ENCODE results near the gene IRAK2.

DNA sequence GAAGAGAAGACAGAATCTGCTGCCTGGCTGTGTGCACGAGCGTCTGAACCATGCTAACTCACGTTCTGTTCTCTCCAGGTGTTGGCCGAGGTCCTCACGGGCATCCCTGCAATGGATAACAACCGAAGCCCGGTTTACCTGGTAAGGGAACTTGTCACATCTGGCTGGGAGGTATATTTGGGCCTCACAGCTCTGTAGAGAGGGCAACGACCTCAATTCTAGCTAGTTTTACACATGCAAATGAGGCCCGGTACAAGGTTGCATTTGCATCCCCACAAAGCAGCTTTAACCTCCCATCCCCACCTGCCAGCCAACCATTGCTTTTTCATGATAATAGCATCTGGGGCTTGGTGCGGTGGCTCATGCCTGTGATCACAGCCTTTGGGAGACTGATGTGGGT, 61.6 kb downstream of the IRAK2 start:
- TF ChIP-seq, protein P1, sequence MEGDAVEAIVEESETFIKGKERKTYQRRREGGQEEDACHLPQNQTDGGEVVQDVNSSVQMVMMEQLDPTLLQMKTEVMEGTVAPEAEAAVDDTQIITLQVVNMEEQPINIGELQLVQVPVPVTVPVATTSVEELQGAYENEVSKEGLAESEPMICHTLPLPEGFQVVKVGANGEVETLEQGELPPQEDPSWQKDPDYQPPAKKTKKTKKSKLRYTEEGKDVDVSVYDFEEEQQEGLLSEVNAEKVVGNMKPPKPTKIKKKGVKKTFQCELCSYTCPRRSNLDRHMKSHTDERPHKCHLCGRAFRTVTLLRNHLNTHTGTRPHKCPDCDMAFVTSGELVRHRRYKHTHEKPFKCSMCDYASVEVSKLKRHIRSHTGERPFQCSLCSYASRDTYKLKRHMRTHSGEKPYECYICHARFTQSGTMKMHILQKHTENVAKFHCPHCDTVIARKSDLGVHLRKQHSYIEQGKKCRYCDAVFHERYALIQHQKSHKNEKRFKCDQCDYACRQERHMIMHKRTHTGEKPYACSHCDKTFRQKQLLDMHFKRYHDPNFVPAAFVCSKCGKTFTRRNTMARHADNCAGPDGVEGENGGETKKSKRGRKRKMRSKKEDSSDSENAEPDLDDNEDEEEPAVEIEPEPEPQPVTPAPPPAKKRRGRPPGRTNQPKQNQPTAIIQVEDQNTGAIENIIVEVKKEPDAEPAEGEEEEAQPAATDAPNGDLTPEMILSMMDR (IDR thresholded peaks at IDR 0.05): no peak
- TF ChIP-seq POLR2A (IDR thresholded peaks at IDR 0.05): no peak
- TF ChIP-seq EP300 (IDR thresholded peaks at IDR 0.05): no peak

Data from ovary (tissue), 3 donors.